ENCODE results near the gene DAZAP2.
A peak's percentile ranks its signal among the peaks of the same experiment; 100 is the strongest.
"Not testable (repeated sequence)": the region's sequence is repeated elsewhere in the genome, so short reads cannot be mapped to it uniquely, and the experiment has no call there.

DAZAP2 gene

DNA sequence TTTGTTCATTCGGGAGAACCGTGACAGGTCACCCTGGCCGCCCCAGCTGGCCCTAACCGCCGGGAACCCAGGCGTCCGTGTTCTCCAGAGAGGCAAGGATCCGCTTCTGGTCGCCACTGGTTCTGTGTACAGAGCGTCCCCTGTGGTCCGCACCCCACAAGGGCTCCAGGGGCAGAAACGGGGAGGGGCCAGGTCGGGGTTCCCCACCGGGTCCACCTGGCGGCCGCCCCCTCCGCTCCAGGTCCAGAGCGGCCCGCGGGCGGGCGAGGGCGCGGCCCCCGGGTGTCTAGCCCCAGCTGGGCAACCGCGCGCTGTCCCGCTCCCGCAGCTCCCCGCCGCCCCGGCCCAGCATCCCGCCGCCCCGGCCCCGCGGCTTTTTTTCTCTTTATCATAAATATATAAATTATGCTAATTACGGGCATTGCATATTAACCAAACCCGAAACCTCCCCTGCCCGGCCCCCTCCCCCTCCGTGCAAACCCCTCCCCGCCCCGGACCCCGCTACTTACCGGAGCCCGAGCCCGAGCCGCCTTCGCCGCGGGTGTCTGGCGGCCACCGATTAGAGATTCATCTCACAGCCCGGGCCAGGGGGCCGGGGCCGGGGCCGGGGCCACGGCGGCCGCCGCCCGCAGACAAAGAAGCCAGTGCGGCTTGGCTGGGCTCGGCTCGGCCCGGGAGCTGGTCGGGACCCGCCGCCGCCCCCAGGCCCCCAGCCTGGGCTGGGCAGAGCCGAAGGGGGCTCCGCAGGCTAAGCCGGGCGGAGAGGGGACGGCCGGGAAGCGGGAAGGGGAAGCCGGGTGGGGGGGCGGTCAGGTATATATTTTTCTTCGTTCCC lies 21.3 kb upstream of the DAZAP2 start:
- DNase-seq (ENCODE audit: low read depth): no peak

DNA sequence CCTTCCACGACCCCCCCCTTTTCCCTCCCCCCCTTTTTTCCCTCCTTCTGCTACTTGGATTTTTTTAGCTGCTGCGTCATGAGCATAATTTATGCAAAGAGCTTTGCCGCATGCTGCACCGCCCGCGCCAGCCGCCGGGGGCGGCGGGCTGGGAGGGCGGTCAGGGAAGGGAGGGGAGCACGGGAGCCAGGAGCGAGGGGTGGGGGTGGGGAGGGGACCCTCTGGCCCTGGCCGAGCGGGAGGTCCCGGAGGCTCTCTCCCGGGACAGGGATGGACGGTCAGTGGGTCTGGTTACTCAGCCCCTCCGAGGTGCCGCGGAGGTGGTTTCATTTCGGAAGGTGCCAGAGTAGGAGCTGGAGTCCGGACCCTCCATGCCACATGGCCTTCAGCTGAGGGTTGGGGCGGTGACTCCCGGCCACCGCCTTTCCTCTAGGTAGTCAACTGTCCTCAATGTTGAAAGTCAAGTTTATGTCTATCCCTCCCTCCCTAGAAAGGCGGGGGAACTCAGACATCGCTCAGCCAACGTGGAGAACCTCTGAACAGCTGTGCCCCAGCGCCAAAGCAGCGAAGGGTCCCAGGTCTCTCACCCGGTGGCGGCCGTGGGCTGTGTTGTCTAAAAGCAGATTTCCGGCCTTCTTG lies 20.5 kb upstream of the DAZAP2 start, which contains the start of gene POU6F1:
TSS of gene POU6F1 (minus strand) at position 95 of the 639 bp plus-strand sequence. CDS start 11,226 bp downstream, outside the sequence.
- peak; percentile 26 for DNase-seq (ENCODE audit: low read depth)

- DNase-seq (ENCODE audit: low read depth): no peak
Observed at GRCh38 chr12:51218607-51219161, 19.9 kb upstream of the DAZAP2 start.

- DNase-seq (ENCODE audit: low read depth): no peak
Observed at GRCh38 chr12:51219322-51219721, 19.3 kb upstream of the DAZAP2 start.

DNA sequence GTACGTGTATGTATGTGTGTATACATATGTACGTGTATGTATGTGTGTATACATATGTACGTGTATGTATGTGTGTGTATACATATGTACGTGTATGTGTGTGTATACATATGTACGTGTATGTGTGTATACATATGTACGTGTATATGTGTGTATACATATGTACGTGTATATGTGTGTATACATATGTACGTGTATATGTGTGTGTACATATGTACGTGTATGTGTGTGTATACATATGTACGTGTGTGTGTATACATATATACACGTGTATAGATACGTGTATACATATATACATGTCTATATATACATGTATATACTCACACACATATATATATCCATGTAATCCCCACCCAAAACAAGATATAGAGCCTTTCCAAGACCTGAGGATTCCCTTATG lies 18.8 kb upstream of the DAZAP2 start:
- not testable (repeated sequence) for DNase-seq (ENCODE audit: low read depth)

DNA sequence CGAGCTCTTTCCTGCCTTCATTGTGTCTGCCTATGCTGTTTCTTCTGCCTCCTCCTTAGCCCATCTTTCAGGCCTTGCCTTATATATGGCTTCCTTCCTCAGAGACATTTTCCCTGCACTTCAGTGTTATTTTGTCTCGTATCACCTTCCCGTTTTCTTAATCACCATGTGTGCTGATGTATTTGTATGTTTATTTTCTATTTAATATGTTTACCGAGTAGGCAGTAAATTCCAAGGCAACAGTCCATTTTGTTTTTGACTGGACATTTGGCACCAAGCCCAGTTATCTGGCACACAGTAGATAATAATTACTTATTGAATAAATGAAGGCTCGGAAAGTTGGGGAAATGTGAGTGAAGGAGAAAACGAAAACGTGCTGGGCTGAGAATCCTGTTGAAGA lies 16.2 kb upstream of the DAZAP2 start:
- DNase-seq (ENCODE audit: low read depth): no peak

DNA sequence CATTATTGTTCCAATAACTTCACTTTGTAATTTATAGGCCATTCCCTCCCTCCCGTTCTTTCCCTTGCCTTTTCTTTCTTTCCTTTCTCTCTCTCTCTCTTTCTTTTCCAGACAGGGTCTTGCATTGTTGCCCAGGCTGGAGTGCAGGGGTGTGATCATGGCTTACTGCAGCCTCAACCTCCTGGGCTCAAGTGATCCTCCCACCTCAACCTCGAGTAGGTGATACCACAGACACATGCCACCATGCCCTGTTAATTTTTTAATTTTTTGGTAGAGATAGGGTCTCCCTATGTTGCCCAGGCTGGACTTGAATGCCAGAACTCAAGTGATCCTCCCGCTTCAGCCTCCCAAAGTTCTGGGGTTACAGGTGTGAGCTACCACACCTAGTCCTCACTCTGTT lies 14.0 kb upstream of the DAZAP2 start:
- no peak for DNase-seq (ENCODE audit: low read depth)

GRCh38 chr12:51225234-51225633 lies 13.4 kb upstream of the DAZAP2 start:
- DNase-seq (ENCODE audit: low read depth): no peak

DNA sequence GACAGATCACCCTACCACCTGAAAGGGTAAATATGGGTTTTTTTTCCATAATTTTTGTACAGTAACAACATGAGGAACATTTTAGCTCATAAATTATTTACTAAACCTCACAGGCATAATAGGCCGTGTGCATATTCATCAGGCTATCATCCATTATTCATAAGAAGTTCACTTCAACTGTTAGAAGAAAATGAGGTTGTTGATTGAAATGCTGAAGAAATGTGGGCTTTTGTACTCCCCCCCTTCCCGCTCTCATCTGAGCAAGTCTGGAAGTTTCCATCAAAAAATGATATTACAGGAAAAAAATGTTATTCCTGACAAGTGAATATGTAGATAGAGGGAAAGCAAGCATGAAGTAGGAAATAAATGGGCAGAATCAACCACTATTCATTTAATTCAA lies 12.9 kb upstream of the DAZAP2 start:
- no peak for DNase-seq (ENCODE audit: low read depth)

- DNase-seq (ENCODE audit: low read depth): not testable (repeated sequence)
Observed at GRCh38 chr12:51227112-51227511, 11.5 kb upstream of the DAZAP2 start.

- DNase-seq (ENCODE audit: low read depth): no peak
Observed at GRCh38 chr12:51227962-51228361, 10.7 kb upstream of the DAZAP2 start.

- no peak for DNase-seq (ENCODE audit: low read depth)
Observed at GRCh38 chr12:51229116-51229809, 9.4 kb upstream of the DAZAP2 start.

DNA sequence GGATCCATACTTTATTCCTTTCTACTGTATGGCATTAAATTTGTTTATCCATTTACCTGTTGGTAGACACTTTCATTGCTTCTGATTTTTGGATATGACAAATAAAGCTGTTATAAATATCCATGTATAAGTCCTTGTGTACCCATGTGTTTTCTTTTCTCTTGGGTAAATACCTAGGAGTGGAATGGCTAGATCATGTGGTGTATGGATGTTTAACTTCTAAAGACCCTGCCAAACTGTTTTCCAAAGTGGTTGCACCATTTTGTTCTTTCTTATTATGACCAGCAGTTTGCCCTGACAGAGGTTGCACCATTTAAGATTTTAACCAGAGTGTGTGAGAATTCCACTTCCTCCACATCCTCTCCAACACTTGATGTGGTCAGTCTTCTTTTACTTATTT lies 6.0 kb upstream of the DAZAP2 start:
- no peak for DNase-seq (ENCODE audit: low read depth)

- no peak for DNase-seq (ENCODE audit: low read depth)
Observed at GRCh38 chr12:51234530-51234929, 4.1 kb upstream of the DAZAP2 start.

DNA sequence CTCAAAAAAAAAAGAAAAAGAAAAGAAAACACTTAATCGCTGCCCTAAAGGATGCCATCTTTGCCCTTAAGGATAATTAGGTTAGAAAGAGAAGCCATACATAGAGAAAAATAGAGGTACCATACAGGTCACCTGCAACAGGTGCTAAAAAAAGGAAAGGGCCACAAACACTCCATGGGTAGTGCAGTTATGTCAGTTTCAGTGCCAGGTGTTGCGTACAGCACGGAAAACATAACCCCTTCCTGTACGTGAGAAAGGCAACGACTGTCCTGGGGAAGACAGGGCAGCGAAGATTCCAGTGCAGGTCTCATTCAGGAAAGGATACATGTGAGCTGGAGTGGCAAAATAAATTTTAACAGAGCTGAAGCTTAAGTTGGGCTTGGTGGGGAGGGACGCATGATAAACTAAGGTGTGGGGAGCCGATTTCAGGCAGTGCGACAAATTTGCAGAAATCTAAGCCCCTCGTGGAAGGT lies 553 bp upstream of the DAZAP2 start:
- no peak for DNase-seq (ENCODE audit: low read depth)

- peak; percentile 34 for DNase-seq (ENCODE audit: low read depth)
Observed at GRCh38 chr12:51240971-51241370, 2.3 kb downstream of the DAZAP2 start.

GRCh38 chr12:51242120-51242519 lies 3.5 kb downstream of the DAZAP2 start:
- DNase-seq (ENCODE audit: low read depth): no peak

DNA sequence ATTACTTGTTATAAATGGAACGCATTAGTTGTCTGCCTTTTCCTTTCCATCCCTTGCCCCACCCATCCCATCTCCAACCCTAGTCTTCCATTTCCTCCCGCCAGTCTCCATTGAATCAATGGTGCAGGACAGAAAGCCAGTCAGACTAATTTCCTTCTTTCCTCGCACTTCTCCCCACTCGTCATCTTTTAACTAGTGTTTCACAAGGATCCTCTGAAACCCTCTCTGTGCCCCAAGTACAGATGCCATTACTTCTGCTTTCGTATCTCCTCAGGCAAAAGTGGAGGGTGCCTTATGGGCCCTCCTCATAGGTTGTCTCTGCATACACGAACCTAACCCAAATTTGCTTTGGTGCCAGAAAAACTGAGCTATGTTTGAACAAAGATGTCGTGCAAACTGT lies 4.2 kb downstream of the DAZAP2 start:
- no peak for DNase-seq (ENCODE audit: low read depth)

DNA sequence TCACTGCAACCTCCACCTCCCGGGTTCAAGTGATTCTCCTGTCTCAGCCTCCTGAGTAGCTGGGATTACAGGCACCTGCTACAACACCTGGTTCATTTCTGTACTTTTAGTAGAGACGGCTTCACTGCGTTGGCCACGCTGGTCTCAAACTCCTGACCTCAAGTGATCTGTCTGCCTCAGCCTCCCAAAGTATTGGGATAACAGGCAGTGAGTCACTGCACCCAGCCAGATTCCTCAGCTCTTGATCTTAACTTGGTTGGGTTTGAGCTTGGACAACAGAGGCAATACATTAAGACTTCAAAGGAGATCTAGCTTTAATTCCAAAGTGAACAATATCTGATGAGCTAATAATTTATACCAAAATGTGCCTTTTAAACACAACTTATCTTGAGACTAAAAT lies 5.6 kb downstream of the DAZAP2 start:
- no peak for DNase-seq (ENCODE audit: low read depth)

DNA sequence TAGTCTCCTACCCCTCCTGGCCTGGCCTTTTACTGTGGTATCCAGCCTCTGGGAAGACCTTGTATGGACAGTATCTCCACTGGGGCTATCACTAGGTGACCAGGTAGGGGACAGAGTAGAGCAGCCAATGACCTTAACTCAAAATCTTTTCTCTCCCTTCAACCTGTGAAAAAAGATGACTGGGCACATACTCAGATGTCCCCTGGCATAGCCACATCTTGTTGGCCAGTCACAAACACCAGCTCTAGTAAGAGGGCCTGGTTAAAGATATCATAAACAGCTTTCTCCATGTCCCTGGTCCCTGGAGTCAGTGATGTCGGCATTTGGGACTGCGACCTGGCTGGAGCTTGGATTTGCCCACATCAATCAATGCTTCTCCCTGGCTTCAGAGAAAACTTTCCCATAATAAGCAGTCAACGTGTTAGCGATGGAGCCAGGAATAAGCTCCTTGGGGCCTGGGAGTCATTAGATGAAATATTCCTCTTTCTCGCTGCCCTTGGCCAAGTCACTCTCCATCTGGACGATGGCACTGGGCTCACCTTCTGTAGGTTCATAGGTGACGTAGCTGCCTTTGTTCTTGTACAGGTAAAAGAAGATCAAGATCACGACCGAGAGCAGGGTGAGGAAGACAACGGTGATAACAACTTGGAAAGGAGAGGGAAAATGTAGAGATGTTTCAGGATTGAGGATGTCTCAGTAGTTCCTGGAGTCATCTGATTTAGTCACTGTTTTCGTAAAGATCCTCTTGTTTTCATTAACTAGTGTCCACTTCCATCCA lies 7.0 kb downstream of the DAZAP2 start:
- DNase-seq (ENCODE audit: low read depth): no peak

DNA sequence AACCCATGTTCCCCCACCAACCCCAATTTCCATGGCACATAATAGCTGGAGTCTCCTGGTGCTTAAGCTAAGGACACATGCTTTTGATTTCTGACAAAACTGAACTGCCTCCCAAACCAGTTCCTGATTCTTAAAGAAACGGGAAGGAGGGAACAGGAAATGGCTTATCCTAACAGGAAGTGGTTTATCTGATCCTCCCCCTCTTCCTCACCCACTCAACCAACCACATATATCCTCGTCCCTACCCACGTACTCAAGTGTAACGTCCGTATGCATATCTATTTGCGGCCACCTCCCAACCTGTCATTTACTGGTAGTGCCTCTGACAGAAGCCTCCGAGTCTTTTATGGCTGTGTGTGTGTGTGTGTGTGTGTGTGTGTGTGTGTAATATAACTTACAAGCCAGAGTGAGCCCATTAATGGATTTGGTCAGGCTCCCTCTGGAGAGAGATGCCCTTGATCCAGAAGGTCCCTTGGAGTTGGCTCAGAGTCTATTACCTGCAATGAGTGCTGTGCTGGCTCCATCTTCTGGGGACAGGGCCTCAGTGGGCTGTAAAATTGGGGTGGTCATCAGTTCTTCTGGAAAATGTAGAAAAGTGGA lies 7.7 kb downstream of the DAZAP2 start:
- DNase-seq (ENCODE audit: low read depth): no peak
